Measurements from ENCODE around the gene MTHFD2L. TPM values are rescaled to one million over a fixed set of nuclear protein-coding genes. Genes with fewer than 3 reads are reported as not detected.

Gene MTHFD2L
- total RNA-seq, 1 donor from 2014 or later = 6.3 TPM

DNA sequence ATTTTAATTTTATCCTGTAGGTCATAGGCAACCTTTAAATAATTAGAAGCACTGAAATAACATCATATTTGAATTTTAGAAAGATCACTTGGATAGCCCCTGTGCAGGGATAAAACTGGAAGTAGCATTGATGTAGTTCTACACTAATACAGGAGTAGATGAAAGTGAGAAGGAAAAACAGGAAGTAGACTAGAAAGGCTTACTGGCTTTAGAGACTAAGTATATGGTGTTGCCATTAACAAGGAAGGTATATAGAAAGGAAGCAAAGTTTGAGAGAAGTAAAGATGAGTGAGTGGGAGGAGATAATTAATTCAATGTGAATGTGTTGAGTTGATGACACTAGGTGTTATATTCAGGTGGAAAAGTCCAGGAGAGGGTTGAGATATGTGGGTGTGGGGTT lies 77.2 kb downstream of the MTHFD2L start:
- intact Hi-C loops (cut with micrococcal nuclease) = no loop called here

DNA sequence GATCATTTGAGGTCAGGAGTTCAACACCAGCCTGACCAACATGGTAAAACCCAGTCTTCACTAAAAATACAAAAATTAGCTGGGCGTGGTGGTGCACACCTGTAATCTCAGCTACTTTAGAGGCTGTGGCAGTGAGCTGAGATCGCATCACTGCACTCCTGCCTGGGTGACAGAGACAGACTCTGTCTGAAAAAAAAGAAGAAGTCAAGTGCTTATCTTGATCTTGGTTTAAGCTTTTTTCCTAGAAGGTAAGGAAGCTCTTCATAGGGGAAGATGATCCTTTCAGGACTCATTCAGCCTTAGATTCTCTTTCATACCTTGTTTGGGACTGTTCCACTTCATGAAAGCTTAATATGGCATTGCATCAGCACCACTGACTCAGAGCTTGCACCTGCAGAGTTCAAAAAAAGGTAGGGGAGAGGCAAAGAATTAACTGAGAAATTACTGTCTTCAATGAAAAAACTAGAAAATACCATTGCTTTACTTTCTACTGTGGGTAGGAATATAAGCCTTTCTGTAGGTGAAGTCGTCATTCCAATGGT lies 79.6 kb downstream of the MTHFD2L start:
- intact Hi-C loops (cut with micrococcal nuclease) = no loop called here

DNA sequence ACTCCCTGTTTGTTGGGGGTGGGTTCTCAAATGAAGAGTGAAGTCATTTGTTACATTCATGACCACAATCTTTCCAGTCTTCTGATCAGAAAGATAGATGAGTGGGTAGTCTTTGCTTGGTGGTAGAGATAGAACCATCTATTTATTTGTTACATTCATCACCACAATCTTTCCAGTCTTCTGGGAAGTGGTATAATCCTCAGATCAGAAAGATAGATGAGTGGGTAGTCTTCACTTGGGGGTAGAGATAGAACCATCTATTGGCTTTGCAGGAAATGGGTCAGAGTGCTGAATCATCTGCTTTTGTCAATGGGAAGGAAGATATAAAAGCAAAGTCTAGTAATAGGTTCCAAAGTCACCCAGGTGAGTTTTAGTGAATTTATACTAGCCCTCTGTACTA lies 86.1 kb downstream of the MTHFD2L start:
- intact Hi-C loops (cut with micrococcal nuclease) = no loop called here

DNA sequence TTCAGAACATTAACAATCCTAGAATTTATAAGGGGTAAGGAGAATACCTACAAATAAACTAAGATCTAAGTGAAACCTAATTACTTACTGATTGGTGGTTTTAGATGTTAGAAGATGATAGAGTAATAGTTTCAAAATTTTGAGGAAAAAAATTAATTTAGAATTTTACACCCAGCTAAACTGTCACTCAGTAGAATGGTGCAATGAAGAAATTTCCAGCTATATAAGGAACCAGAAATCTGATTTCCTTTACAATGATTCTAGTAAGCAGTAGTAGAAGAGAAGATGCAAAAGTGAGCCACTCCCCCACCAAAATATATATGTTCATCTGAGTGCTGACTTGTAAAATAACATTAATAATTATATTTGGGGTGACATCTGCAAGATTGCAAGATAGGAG lies 95.0 kb downstream of the MTHFD2L start:
- intact Hi-C loops (cut with micrococcal nuclease) = no loop called here

DNA sequence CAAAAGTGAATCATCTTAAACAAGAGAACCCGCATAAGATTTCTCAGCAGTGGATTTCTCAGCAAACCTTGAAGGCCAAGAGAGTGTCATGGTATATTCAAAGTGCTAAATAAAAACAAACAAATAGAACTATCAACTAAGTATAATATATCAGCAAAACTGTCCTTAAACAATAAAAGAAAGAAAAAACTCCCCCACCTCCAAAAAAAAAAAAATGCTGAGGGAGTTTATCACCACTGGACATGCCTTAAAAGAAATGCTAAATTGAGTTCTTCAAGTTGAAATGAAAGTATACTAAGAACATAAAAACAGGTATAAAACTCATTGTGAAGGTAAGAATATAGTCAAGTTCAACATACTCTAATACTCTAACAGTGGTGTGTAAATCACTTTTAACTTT lies 96.5 kb downstream of the MTHFD2L start:
- intact Hi-C loops (cut with micrococcal nuclease) = no loop called here

DNA sequence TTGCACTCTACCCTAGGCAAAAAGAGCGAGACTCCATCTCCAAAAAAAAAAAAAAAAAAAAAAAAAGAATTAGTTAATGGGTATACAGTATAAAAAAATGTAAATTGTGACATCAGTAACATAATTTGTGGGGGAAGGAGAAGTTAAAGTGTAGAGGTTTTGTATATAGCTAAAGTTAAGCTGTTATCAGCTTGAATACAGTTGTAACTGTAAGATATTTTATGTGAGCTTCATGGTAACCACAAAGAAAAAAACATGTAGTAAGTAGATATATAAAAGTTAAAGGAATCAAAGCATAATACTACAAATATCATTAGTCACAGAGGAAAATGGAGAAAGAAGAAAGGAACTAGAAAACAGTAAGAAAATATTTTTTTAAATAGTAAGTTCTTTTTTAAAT lies 97.2 kb downstream of the MTHFD2L start:
- intact Hi-C loops (cut with micrococcal nuclease) = no loop called here

DNA sequence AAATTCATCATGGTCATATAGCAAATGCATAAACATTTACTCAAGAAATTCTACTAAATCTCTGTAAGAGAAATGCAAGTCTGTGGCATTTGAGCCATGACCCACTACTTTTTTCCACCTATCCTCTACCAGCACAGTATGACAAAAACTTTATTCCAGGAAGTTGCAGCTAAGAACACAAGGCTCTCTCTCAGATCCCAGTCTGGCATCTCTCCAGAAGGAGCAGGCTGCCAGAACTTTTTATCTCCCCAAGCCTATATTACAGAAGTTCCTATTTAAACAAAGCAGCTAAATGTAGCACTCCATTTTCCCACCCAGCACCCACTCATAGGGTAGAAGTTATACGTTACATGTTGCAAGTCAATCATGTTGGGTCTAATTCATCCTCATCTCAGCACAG lies 101.0 kb downstream of the MTHFD2L start:
- intact Hi-C loops (cut with micrococcal nuclease) = no loop called here

DNA sequence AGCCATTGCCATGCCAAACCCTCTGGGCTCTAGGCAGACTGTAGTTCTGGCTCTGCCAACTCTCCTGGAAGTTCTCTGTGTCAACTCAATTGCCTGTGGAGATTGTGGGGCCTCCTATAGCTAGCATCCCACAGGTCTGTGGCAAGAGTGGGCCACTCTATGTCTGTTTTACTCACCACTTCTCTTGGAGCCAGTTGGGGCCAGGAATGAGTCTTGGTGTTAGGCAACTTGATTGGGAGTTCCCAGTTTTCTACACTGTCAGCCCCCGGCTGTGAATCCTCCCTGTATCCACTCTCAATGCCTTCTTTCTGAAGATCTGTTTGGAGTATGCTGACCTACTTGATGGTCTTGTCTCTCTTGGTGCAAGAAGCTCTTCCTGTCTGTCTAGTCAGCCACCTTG lies 102.1 kb downstream of the MTHFD2L start:
- intact Hi-C loops (cut with micrococcal nuclease) = no loop called here

DNA sequence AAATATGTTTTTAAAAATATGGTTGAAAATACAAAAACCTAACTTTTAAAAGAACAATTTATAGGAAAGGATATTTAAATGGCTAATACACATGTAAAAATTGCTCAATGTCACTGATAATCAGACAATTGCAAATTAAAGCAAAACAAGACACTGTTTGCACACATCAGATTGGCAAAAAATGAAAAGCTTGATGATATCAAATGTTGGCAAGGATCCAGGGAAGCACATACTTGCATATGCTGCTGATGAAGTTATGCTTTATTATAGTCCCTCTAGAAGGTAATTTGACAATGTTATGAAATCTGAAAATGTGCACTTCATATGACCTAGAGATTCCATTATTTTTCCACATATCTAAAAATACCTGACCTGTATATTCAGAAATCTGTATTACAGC lies 104.6 kb downstream of the MTHFD2L start:
- intact Hi-C loops (cut with micrococcal nuclease) = no loop called here

DNA sequence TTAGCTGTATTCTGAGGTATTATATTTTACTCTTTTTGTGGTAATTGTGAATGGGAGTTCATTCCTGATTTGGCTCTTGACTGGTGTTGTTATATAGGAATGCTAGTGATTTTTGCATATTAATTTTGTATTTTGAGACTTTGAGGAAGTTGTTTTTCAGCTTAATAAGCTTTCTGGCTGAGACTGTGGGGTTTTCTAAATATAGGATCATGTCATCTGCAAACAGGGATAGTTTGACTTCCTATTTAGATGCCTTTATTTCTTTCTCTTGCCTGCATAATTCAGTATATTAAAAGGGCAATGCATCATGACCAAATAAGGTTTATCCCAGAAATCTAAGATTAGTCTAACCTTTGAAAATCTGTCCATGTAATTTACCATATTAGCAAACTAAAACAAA lies 105.6 kb downstream of the MTHFD2L start:
- intact Hi-C loops (cut with micrococcal nuclease) = no loop called here

DNA sequence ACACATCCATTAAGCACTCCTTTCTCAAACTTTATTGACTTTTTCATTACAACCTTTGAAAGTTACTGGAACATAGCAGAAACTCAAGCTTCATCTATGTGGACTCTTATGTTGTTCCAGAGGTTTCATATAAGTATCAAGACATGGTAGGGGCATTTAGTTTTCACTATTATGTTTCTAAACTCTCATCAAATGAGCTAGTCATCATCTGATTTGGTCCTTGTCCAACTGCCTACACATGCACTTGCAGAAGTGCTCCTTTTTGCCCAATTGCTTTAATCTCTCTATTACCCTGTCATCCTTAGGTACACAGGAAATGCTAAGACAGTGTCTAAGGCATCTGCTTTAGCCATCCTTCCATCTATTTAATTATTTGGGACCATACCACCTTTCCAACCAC lies 108.2 kb downstream of the MTHFD2L start:
- intact Hi-C loops (cut with micrococcal nuclease) = no loop called here

DNA sequence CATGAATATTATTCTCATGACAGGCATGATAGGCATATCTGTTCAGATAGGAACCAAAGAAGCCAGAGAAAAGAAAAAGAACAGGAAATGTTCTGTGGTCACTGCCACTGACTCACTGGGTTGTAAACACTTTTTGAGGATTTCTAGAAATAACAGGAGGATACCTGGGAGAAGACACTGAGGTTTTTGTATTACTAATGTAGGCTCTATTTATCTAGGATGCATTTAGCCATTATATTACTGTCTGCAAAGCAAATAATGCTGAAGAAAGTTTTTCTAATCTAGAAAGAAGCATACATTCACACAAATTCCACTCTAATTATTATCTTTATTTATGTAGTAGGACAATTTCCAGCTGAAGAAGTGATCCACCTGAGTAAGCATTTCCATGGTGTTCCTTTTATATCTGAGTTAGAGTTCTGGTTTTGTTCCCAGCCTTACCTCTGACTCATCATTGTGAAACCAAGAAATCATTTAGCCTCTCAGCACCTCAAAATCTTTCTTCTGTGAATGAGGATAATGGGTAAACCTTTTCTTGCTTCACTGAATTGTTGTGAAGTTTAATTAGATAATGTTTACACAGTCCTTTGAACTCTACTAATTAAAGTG lies 110.2 kb downstream of the MTHFD2L start:
- intact Hi-C loops (cut with micrococcal nuclease) = no loop called here

DNA sequence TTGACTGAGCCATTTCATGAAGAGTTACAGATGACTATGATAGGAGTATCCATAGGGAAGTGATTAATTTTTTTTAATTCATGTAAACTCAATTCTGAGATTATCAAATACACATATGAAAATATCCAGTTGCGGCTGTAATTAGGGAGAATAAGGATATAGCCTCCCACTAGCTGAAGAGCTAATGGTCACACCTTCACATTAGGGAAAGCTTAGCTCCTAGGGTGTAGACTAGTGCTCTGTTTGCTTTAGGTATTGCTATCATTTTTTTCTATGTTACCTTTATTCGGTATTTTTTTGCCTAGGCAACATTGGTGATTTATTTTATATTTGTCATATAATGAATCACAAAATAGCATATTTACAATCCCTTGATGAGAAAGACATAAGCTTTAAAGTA lies 110.7 kb downstream of the MTHFD2L start:
- intact Hi-C loops (cut with micrococcal nuclease) = no loop called here

DNA sequence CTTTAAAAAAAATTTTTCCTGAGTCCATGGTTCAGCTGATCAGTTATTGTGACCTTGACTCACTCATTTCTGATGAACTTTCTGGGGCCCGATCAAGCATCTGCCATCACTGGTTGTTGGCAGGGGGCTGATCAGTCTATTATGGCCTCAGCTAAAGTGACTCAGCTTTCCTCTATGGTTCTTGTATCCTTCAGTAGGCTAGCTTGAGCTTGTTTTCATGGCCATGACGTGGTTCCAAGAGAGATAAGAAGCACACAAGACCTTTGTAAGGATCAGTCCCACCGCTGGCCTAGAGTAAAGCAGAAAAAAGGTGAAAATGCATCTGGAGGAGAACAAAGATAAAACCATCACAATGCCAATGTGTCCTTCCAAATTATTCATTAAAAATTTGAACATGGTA lies 120.6 kb downstream of the MTHFD2L start:
- intact Hi-C loops (cut with micrococcal nuclease) = no loop called here

DNA sequence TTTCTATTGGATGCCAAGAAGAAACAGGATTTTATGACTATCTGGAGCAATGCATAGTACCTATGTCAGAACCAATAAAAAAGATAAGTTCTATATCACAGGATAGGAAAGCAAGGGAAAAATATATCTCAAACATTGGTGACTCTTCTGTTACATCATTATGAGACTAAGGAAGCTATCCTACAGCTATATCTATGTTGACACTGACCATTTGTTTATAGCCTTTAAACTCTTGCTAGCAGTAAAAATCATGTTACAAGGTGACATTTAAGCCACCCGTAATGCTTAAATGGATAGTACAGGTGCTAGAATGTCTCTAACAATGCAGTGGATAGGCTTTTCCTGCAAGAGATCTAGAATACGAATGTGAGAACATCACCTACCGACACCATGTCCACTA lies 121.8 kb downstream of the MTHFD2L start:
- intact Hi-C loops (cut with micrococcal nuclease) = no loop called here

DNA sequence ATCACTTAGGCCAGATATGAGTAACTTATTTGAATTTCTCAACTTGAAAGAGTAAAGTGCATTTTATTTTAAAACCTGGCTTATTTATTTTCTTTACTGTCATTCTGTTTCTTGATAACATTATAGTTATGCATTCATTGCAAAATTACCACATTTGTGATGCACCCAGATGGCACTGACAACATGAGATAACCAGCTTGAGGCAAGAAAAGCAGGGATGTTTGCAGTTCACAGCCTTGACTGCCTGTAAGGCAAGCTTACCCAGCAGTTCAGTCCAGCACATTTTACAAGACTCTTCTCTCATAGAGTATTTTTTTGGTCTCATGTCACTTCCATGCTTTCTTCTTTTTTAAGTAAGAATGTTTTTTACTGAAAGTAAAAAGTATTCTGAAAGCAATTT lies 125.0 kb downstream of the MTHFD2L start:
- intact Hi-C loops (cut with micrococcal nuclease) = no loop called here

DNA sequence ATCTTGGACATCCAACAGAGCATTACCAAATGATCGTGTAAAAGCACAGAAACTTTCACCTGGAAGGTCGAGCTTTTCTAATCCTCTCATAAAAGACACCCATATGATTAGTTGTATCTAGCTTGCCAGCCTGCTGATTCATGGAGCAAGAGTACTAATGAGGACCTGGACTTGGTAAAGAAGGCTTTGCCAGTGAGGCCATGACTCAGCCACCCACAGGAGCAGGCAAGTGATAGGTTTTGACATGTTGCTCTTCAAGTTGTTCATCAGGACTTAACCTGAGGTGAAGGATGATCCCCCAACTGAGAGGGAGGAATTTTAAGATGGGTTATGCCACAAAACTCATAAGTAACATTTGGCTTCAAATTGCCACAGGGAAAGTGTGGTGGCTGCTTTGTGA lies 125.7 kb downstream of the MTHFD2L start:
- intact Hi-C loops (cut with micrococcal nuclease) = no loop called here

DNA sequence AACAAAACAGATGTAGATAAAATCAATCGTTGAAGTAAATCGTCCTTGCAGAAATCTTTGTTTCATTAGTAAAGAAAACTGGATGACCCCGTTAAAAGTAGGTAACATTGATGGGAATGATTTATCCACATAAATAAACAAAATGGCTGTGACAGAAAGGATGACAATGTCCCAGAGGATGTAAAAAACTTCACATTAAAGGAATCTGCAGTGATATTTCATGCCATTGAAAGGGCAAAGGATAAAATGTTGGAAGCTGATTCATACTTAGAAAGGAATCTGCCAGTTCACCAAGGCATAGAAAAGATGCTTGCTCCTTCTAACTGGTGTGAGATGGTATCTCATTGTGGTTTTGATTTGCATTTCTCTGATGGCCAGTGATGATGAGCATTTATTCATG lies 126.1 kb downstream of the MTHFD2L start:
- intact Hi-C loops (cut with micrococcal nuclease) = no loop called here

DNA sequence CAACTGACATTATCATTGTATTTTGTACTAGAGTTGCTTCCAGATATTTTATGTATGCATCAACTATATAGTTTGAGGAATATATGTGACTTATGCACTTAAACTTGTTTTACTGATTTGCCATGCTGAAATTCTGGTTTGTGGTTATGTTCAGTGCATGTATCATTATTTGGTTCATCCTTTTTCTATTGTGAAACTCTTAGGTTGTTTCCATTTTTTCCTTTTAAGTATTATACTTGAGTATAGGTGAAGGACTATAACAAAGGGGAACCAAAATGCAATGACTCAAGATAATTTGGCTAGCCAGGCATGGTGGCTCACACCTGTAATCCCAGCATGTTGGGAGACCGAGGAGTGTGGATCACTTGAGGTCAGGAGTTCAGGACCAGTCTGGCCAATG lies 129.2 kb downstream of the MTHFD2L start:
- intact Hi-C loops (cut with micrococcal nuclease) = no loop called here

DNA sequence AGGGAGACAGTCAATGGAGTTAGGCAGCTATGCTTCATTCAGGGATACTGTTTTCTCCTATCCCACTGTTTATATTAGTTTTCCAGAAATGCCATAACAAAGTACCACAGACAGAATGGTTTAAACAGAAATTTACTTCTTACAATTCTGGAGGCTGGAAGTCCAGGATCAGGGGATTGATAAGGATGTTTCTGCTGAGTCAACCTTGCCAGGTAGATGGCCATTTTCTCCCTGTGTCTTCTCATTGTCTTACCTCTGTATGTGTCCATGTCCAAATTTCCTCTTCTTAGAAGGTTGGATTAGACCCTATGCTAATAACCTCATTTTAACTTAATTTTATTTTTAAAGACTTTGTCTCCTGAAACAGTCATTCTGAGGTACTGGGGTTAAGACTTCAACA lies 129.9 kb downstream of the MTHFD2L start:
- intact Hi-C loops (cut with micrococcal nuclease) = no loop called here

DNA sequence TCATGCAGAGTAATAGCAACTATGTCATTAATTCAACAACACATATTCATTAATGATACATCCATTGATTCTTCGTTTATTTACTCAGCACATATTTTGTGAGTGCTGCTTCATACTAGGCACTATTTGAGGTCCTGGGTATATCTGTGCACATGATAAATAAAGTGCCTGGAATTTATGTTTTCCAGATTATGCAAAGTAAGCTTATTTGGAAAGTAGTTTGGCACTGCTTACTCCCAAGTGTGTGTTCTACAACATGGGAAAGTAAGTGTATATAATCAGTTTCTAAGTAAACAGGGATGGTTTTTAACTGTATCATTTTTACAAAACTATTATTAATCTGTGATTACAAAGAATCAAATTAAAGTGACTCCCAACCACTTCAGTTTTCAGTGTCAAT lies 133.6 kb downstream of the MTHFD2L start:
- intact Hi-C loops (cut with micrococcal nuclease) = no loop called here

DNA sequence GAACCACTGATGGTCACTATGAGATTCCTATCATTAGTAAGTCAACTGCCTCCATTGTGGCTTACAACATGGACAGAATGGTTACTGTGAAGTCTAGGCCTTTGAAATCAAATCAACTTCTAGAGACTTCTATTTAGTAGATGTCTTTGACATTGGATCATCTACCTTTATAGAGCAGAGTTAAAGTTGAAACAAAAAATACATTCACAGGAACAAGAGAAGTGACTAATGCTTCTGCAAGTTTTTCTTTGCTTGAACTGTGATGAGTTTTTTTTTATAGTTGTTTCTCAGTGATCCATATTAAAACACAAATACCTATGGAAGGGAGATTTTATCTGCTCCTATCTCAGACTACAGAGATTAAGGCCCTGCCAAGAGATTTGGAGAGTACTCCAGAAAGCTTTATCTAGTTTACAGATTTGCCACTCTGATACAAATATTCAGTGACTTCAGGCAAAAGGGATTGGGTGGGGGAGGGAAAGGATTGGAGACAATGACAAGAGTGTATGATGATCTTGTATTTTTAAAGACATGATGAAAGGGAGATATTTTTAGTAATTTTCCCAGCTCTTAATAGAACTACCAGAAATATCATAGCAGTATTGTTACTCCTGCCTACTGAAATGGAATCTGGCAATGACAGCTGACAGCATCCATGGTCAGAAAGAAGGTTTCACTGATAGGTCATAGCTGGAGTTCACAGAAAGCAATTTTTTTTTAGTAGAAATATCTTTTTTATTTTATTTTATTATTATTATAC lies 134.4 kb downstream of the MTHFD2L start:
- intact Hi-C loops (cut with micrococcal nuclease) = no loop called here

DNA sequence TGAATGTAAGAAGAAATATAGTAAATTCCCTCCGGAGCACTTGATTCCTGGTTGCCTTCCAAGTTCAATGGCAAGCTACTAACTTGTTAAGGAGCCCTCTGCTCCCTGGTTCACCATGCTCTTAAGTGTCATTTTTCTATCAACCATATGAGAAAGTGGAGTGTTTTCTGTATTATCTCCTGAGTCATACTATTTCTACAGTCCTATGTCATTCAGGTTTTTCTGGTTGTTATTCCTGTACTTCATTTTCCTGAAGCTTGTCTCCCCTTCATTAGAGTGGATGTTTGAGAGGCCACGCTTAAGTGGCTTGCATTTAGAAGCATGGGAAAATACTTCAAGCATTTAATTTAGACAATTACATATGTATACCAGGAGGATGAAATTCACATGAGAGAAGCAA lies 135.6 kb downstream of the MTHFD2L start:
- intact Hi-C loops (cut with micrococcal nuclease) = no loop called here

Data from T-helper 1 cell treated with Interleukin-12 subunit alpha and Interleukin-12 subunit beta and Interleukin-4 antibody, amounts not matched to agents 30 ng/mL and 1 ng/mL, for 36 hours (primary cell).